ENCODE data around the gene SIGLEC1.

Gene SIGLEC1

GRCh38 chr20:3727401-3728021, 15.1 kb upstream of the SIGLEC1 start:
- peak in 3 of 4 experiments; percentile 18 to 50 (median 34) for DNase-seq

DNA sequence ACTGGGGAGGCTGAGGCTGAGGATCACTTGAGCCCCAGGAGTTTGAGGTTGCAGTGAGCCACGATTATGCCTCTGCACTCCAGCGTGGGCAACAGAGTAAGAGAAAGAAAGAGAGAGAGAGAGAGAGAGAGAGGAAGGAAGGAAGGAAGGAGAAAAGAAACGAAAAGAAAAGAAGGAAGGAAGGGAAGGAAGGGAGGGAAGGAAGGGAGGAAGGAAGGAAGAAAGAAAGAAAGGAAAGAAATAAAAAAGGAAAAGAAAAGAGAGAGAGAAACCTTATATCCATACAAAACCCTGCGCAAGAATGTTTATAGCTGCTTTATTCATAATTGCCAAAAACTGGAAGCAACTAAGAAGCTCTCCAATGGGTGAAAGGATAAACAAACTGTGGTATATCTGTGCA, 12.0 kb upstream of the SIGLEC1 start:
- DNase-seq: no peak

DNA sequence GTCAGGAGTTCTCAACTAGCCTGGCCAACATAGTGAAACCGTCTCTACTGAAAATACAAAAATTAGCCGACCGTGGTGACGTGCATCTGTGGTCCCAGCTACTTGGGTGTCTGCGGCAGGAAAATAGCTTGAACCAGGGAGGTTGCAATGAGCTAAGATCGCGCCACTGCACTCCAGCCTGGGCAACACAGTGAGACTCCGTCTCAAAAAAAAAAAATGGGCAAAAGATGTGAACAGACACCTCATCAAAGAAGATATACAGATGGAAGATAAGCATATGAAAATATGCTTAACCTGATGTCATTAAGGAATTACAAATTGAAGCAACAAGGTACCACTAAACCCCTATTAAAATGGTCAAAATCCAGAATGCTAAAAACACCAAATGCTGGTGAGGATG, 10.9 kb upstream of the SIGLEC1 start:
- no peak for DNase-seq

GRCh38 chr20:3721912-3722311, 9.5 kb upstream of the SIGLEC1 start:
- no peak for DNase-seq

DNA sequence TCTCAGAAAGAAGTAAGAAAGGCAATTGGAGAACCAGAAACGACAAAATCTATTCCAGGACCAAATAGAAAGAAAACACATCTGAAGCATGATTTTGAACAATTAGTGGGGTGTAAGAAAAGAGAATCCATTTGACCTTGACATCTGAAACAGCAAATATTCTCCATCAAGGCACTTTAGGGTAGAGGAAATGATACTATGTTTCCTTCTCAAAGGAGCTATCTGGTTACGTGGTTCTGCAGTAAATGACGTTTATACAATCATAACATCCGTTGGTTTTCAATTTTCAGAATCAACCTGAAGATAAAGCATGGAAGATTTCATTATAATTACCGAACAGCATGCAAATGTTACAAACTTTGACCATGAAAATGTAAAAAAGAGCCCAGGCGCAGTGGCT, 8.2 kb upstream of the SIGLEC1 start:
- DNase-seq: no peak

- DNase-seq: no peak
Observed at GRCh38 chr20:3720068-3720467, 7.7 kb upstream of the SIGLEC1 start.

DNA sequence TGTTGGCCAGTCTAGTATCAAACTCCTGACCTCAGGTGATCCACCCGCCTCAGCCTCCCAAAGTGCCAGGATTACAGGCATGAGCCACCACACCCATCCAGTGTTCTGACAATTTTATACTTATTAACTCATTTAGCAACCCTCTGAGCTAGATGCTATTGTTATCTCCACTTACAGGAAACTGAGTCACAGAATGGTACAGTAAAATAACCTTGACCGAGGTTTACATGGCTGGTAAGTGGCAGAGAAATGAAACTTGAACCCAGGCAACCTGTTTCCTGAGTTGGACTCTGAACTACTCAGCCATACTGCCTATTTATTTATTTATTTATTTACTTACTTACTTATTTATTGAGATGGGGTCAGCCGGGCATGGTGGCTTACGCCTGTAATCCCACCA, 6.6 kb upstream of the SIGLEC1 start:
- DNase-seq: no peak

GRCh38 chr20:3716195-3716834, 3.9 kb upstream of the SIGLEC1 start:
- DNase-seq: peak in 3 of 4 experiments; percentile 39 to 65 (median 55)

DNA sequence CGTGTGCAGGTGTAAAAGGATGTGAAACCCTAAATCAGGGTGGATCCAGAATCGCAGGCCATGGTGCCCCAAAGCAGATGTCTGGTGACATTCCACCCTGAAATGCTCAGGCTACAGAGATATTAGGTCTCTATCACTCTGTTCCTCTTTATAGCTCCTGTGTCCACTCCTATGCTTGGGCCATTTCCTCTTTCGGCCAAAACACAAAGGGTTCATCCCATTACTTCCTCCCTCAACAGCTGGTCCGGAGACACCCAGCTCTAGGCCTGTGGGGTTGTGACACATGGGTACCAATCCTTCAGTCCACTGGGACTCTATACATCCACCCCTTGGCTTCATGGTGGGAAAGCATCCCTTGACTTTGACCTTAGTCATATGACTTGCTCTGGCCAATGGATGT, 1.7 kb upstream of the SIGLEC1 start:
- peak; percentile 84 to 92 (median 88) for DNase-seq

GRCh38 chr20:3711484-3711941, 887 bp downstream of the SIGLEC1 start:
- peak; percentile 65 to 84 (median 80) for DNase-seq

DNA sequence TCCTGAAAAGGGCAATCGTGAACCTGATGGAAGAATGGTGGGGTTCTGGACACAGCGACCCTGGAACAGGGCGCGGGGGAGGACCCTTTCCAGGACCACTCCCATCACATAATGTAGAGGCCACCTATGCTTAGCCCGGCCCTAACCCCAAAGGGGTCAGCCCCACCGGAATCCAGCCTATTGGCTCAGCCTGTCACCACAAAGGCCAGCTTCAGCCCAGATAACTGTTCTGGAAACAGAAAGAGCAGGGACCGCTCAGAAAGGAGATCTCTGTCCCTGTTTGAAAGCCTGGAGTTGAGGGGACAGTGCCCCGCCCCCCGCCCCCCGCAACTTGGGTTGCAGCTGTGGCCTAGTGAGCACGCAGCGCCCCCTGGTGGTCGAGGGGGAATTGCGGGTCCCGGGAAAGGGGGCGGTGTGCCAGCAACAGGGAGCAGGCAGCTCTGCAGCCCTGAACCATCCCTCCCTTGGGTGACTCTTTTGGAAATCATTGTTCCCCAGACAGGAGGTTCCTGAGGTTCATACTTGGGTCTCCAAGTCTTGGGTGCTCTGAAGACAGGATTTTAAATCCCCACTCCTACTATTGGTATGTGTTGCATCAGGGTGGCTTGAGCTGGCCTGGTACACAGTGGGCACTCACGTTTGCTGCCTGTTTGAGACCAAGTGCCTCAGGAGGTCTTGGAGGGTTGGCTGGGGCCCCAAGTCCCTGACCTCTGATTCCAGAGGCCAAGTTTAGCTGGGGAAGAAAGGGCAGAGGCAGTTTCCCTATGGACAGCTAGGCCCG, 1.5 kb downstream of the SIGLEC1 start:
- DNase-seq: peak; percentile 63 to 83 (median 75)

DNA sequence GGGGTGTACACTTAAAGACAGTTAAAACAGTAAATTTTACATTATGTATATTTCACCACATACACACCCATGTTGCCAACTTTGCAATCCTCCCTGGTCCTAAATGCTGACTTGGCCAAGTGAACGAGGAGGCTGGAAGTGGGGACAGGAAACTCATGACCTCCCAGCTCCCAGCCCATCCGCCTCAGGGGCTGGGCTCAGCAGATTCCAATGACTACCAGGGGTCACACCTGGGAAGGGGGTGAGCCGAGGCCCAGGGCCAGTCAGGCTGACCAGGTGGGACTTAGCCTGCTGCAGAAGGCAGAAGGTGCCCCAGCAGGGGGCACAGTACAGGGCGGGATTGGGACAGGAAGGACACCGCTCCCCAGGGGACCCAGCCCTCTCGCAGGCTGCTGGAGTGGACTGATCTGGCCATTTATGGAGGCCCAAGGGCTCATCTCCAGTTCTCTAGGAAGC, 2.4 kb downstream of the SIGLEC1 start:
- peak; percentile 38 to 77 (median 54) for DNase-seq

GRCh38 chr20:3707508-3707899, 4.9 kb downstream of the SIGLEC1 start:
- DNase-seq: no peak

DNA sequence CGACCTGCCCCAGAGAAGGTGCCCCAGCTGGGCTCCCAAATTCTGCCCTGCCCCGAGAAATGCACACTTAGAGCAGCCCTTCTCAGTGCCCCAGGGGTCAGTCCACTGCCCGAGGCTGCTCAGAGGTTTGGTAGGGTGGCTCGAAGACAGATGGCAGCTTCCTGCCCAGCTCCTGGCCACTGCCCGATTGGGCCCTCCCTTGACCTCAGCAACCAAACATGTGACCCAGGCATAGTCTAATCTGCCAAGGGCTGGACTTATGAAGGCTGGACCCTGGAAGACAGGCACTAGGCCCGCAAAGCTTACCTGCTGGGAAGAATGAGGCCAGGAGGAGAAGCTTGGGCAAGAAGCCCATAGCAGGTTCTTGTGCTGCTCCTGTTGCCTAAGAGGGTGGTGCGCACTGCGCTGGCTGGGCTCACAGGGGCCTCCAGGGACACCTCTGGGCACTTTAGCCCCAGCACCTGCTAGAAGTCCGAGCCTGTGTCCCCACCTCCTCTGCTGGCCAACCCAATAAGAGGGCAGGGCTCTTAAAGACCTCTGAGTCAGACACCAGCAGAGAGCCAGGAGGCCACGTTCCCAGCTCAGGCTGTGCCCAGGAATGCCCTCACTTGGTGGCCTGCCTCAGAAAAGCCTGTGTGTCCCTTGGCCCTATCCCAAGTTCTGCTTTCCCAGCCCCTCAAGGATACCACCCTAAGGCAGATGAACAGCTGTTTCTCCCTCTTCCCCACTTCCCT, 5.5 kb downstream of the SIGLEC1 start:
- no peak for DNase-seq

- no peak for DNase-seq
Observed at GRCh38 chr20:3705970-3706739, 6.2 kb downstream of the SIGLEC1 start.

- DNase-seq: no peak
Observed at GRCh38 chr20:3705491-3705969, 6.9 kb downstream of the SIGLEC1 start.

DNA sequence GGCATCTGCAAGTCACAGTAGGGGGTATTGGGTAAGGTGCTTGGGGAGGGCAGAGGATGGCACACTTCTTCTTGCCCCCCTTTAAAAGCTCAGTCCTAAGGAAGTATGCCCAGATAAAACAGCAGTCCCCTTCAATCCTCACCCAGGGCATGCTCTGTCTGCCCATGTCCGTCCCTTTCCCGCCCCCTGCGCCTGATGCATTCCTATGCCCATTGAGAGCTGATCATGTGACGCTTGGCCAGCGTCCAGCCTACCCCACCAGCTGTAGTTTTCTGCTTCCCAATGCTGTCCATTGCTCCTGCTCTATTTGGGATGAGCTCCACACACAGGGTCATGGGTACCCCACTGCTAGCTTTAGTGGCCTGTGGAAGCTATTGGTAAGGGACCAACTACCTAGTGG, 8.3 kb downstream of the SIGLEC1 start:
- DNase-seq: no peak

- DNase-seq: no peak
Observed at GRCh38 chr20:3702611-3703391, 9.6 kb downstream of the SIGLEC1 start.

DNA sequence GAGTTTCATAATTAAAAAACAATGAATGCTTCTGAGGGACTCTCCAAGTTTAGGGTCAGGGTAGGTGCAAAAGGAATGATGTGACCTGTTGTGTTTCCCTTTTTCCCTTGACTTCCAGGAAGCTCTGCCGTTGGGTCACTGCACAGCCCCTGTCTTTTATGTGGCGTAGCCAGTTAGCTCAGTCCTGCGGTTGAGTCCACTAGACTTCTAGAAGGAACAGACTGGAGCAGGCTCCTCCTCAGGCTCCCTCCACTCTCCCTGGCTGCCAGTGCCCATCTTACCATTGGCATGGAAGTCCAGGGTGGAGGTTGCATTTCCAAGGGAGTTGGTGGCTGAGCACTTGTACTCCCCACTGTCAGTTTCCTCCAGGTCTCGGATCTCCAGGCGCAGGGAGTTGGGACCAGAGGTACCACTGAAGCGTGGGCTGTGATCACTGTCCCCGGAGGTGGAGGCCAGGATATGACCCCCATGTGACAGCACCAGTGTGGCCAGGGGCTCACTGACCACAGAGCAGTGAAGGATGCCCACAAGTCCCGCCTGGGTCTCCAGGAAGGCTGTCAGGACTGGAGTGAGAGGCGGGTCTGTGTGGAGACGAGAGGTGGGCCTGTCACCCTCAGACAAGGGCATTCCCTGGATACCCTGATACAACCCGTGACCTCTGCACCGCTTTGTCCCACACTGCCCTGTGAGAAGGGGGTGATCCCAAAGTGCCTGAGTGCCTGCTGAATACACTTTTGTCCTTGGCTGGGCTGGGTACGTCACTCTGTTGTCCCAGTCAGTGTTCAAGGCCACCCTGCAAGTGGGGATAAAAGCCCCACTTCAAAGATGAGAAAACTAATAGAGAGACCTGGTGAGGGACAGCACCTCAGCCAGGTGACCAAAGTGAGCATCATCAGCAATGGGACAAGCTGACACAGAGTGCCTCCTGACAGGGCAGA, 11.1 kb downstream of the SIGLEC1 start:
- DNase-seq: no peak

DNA sequence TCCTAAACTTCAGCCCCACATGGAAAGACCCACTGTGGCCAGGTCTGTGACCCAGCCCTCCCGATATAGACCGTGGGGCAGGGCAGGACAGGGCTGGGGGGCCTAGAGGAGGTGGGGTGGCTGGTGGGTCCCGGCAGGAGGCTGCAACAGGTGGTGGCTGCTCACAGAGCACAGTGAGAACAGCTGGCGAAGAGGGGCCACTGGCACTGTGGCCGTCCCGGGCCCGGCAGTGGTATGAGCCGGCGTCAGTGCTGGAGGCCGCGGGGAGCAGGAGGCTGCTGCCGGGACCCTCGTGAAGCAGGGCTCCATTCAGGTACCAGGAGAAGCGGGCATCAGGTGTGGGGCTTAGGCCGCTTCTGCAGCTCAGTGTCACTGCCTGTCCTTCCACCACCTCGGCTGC, 13.4 kb downstream of the SIGLEC1 start:
- no peak for DNase-seq

Measured in suppressor macrophage (primary cell).